ENCODE data around the gene HIPK4.
"Not testable (repeated sequence)": the region's sequence is repeated elsewhere in the genome, so short reads cannot be mapped to it uniquely, and the experiment has no call there.

Gene HIPK4

GRCh38 chr19:40336601-40336900 lies 53.4 kb downstream of the HIPK4 start:
- Histone ChIP-seq H3K4me3 (ENCODE audit: low read depth, low read length) (no peak overlapping the region), H3K27me3 (ENCODE audit: control insufficient read depth, insufficient read depth, low read length) (no peaks in the 10 kb centered on the region), H3K4me1 (ENCODE audit: control insufficient read depth, insufficient read depth, low read length) (no peaks in the 10 kb centered on the region), H3K9me3 (ENCODE audit: control insufficient read depth, insufficient read depth, low read length) (no peaks in the 10 kb centered on the region), H3K36me3 (ENCODE audit: control insufficient read depth, insufficient read depth, low read length) (peaks cover 14% of the 10 kb centered on the region), H3K9ac (ENCODE audit: low read depth, low read length) (no peak overlapping the region)

GRCh38 chr19:40335855-40336600 lies 54.0 kb downstream of the HIPK4 start:
- Histone ChIP-seq H3K4me1 (ENCODE audit: control insufficient read depth, insufficient read depth, low read length) (no peaks in the 10 kb centered on the region), H3K27me3 (ENCODE audit: control insufficient read depth, insufficient read depth, low read length) (no peaks in the 10 kb centered on the region), H3K36me3 (ENCODE audit: control insufficient read depth, insufficient read depth, low read length) (peaks cover 16% of the 10 kb centered on the region), H3K9ac (ENCODE audit: low read depth, low read length) (no peak overlapping the region), H3K4me3 (ENCODE audit: low read depth, low read length) (no peak overlapping the region), H3K9me3 (ENCODE audit: control insufficient read depth, insufficient read depth, low read length) (no peaks in the 10 kb centered on the region)

- Histone ChIP-seq H3K4me3 (ENCODE audit: low read depth, low read length) (no peak overlapping the region), H3K27me3 (ENCODE audit: control insufficient read depth, insufficient read depth, low read length) (no peaks in the 10 kb centered on the region), H3K4me1 (ENCODE audit: control insufficient read depth, insufficient read depth, low read length) (no peaks in the 10 kb centered on the region), H3K36me3 (ENCODE audit: control insufficient read depth, insufficient read depth, low read length) (peaks cover 22% of the 10 kb centered on the region), H3K9me3 (ENCODE audit: control insufficient read depth, insufficient read depth, low read length) (no peaks in the 10 kb centered on the region), H3K9ac (ENCODE audit: low read depth, low read length) (no peak overlapping the region)
These were observed 54.9 kb downstream of the HIPK4 start for GRCh38 chr19:40335101-40335500.

- H3K27me3 ChIP-seq (ENCODE audit: control insufficient read depth, insufficient read depth, low read length); H3K9ac ChIP-seq (ENCODE audit: low read depth, low read length); H3K4me3 ChIP-seq (ENCODE audit: low read depth, low read length); H3K4me1 ChIP-seq (ENCODE audit: control insufficient read depth, insufficient read depth, low read length); H3K9me3 ChIP-seq (ENCODE audit: control insufficient read depth, insufficient read depth, low read length): not testable (repeated sequence)
- H3K36me3 ChIP-seq (ENCODE audit: control insufficient read depth, insufficient read depth, low read length), result peaks cover 28% of the 10 kb centered on the region
These were observed 56.9 kb downstream of the HIPK4 start for GRCh38 chr19:40333083-40333482.

GRCh38 chr19:40332669-40333068 lies 57.3 kb downstream of the HIPK4 start:
- Histone ChIP-seq H3K4me3 (ENCODE audit: low read depth, low read length) (no peak overlapping the region), H3K27me3 (ENCODE audit: control insufficient read depth, insufficient read depth, low read length) (no peaks in the 10 kb centered on the region), H3K9me3 (ENCODE audit: control insufficient read depth, insufficient read depth, low read length) (no peaks in the 10 kb centered on the region), H3K4me1 (ENCODE audit: control insufficient read depth, insufficient read depth, low read length) (no peaks in the 10 kb centered on the region), H3K9ac (ENCODE audit: low read depth, low read length) (no peak overlapping the region), H3K36me3 (ENCODE audit: control insufficient read depth, insufficient read depth, low read length) (peaks cover 32% of the 10 kb centered on the region)

GRCh38 chr19:40331052-40331451 lies 58.9 kb downstream of the HIPK4 start:
- H3K4me3 ChIP-seq (ENCODE audit: low read depth, low read length), result no peak overlapping the region
- H3K9ac ChIP-seq (ENCODE audit: low read depth, low read length), result no peak overlapping the region
- H3K27me3 ChIP-seq (ENCODE audit: control insufficient read depth, insufficient read depth, low read length), result no peaks in the 10 kb centered on the region
- no peaks in the 10 kb centered on the region for H3K9me3 ChIP-seq (ENCODE audit: control insufficient read depth, insufficient read depth, low read length)
- H3K4me1 ChIP-seq (ENCODE audit: control insufficient read depth, insufficient read depth, low read length), result no peaks in the 10 kb centered on the region
- H3K36me3 ChIP-seq (ENCODE audit: control insufficient read depth, insufficient read depth, low read length), result peaks cover 38% of the 10 kb centered on the region

Measured in iPS-15b (cell line).